Endothelial cell (in vitro differentiated cells): ENCODE data around the gene ABCA10. TPM values are rescaled to one million over a fixed set of nuclear protein-coding genes. Genes with fewer than 3 reads are reported as not detected.

ENCODE experiments used
- DNase-seq: peaks from one replicate; pipeline ENCODE4 v3.0.0; 2021; ENCODE audit warnings: low spot score
- H3K27ac Mint-ChIP-seq: one replicate; pipeline ENCODE4 v1.8.0; 2021; ENCODE audit warnings: mixed read lengths, inconsistent platforms; ENCODE audit not compliant: unreplicated experiment
- H3K27me3 Mint-ChIP-seq: one replicate; pipeline ENCODE4 v1.8.0; 2021; ENCODE audit warnings: mild to moderate bottlenecking, moderate library complexity, mixed read lengths, inconsistent platforms; ENCODE audit not compliant: unreplicated experiment
- H3K36me3 Mint-ChIP-seq: one replicate; pipeline ENCODE4 v1.8.0; 2021; ENCODE audit warnings: mild to moderate bottlenecking, low read depth, mixed read lengths, inconsistent platforms; ENCODE audit not compliant: unreplicated experiment
- H3K4me1 Mint-ChIP-seq: one replicate; pipeline ENCODE4 v1.8.0; 2021; ENCODE audit warnings: mild to moderate bottlenecking, mixed read lengths, inconsistent platforms; ENCODE audit not compliant: unreplicated experiment
- H3K4me3 Mint-ChIP-seq: one replicate; pipeline ENCODE4 v1.8.0; 2021; ENCODE audit warnings: mild to moderate bottlenecking, mixed read lengths, inconsistent platforms; ENCODE audit not compliant: unreplicated experiment
- H3K9me3 Mint-ChIP-seq: one replicate; pipeline ENCODE4 v1.8.0; 2021; ENCODE audit warnings: mixed read lengths, inconsistent platforms; ENCODE audit not compliant: unreplicated experiment
- total RNA-seq: library from RNA; stranded (reverse); fragmentation: NEBNext Ultra II Directional; extraction: Animal tissue kit (Norgen Biotek cat#: 25700); gene quantifications from one replicate; pipeline ENCODE4 v1.2.1, GENCODE V29; 2021; ENCODE audit not compliant: unreplicated experiment
- TF ChIP-seq, protein P1 (sequence below): fragments of 200-600 bp; sonication (generic); IDR thresholded peaks from one replicate; pipeline ENCODE4 v1.5.0; 2021; ENCODE audit warnings: antibody characterized with exemption; ENCODE audit not compliant: unreplicated experiment

The ABCA10 gene
- total RNA-seq, 1 donor from 2014 or later: 0.90 TPM

DNA sequence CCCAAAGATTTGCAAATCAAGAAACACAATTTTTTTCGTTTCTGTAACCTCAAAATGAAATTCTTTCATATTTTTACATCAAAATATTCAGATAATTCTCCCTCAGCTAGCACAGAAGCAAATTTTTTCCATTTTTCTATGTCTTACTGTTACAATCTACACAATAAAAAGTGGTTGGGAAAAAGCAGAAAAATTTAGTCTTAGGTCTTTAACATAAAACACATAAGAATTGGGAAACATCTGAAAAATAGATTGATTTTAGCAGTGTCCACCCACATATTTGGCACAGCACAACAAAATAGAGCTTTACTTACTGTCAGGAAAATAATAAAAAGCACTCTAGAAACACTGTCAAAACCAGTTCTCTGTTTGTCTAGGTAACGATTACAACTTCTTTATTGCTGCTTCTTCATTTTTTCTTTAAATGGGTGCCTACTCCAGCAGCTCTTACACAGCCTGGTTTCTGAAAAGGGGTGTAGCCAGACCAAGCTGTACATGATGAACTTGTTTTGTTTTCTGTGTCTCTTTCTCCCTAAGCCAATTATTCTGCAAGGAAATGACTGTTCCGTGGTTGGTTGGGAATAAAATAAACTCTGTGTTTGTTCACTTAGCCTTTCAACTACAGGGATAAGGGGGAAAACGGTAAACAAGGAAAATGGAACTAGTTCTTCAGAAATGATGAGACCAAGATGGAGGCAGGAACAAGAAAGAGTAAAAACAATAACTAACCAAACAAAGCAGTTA, 87.0 kb downstream of the ABCA10 start, which contains the start of gene ABCA6:
Gene ABCA6, minus strand, starts transcription at position 465 of the 744 bp plus-strand sequence. CDS start 1,192 bp downstream, outside the sequence.
- Mint-ChIP-seq H3K9me3 (no peaks in the 10 kb centered on the region), H3K4me1 (peaks cover 2% of the 10 kb centered on the region), H3K27me3 (peaks cover 2% of the 10 kb centered on the region), H3K4me3 (no peak within 1 kb of the TSS), H3K36me3 (no peaks in the 10 kb centered on the region), H3K27ac (no peak within 1 kb of the TSS)
- DNase-seq: no peak
- TF ChIP-seq, protein P1, sequence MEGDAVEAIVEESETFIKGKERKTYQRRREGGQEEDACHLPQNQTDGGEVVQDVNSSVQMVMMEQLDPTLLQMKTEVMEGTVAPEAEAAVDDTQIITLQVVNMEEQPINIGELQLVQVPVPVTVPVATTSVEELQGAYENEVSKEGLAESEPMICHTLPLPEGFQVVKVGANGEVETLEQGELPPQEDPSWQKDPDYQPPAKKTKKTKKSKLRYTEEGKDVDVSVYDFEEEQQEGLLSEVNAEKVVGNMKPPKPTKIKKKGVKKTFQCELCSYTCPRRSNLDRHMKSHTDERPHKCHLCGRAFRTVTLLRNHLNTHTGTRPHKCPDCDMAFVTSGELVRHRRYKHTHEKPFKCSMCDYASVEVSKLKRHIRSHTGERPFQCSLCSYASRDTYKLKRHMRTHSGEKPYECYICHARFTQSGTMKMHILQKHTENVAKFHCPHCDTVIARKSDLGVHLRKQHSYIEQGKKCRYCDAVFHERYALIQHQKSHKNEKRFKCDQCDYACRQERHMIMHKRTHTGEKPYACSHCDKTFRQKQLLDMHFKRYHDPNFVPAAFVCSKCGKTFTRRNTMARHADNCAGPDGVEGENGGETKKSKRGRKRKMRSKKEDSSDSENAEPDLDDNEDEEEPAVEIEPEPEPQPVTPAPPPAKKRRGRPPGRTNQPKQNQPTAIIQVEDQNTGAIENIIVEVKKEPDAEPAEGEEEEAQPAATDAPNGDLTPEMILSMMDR: no peak

DNA sequence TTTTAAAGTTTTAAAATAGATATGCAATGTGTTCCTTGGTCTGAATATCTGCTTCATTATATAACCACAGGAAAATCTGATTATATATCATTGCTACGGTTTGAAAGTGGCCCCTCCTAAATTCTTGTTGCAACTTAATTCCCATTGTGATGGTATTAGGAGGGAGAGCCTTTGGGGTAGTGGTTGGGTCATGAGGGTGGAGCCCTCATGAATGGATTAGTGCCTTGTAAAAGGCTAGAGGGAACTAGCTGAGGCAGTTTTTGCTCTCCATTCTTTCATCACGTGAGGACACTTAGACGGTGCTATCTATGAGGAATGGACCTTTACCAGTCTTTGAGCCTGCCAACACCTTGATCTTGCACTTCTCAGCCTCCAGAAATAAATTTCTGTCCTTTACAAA, 94.5 kb downstream of the ABCA10 start:
- no peaks in the 10 kb centered on the region for H3K36me3 Mint-ChIP-seq
- H3K4me1 Mint-ChIP-seq: no peaks in the 10 kb centered on the region
- TF ChIP-seq, protein P1: no peak
- no peak overlapping the region for H3K27ac Mint-ChIP-seq
- no peaks in the 10 kb centered on the region for H3K9me3 Mint-ChIP-seq
- no peak overlapping the region for H3K4me3 Mint-ChIP-seq
- H3K27me3 Mint-ChIP-seq: no peaks in the 10 kb centered on the region
- no peak for DNase-seq

DNA sequence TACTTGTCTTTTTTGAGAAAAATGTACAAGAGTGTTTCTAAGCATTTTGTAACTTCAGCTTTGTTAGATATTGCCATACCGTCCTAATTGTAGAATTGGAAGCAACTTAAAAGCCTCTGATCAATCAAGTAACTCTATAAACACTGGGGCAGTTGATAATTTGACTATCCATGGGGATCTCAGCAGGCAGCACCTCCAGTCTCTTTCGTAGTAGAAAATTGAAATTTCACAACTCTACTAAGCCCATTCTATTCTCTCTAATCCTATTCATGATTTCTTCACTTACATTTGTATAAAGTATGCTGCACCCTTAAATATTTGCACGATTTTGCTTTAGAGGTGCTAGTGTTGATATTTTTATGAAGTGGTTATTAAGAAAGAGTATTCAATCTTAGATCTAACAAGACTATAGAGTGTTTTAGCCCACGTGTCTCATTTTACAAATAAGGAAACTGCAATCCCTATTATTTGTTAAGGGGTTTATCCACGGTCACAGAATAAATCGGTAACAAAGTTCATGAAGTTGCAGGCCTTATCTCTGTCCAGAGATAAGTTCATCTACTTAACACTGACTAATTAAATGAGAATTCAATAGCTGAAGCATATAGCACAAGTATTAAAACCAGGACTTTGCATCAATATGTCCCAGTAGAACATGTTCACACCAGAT, 97.9 kb downstream of the ABCA10 start:
- TF ChIP-seq, protein P1: no peak
- no peaks in the 10 kb centered on the region for H3K4me1 Mint-ChIP-seq
- H3K9me3 Mint-ChIP-seq: no peaks in the 10 kb centered on the region
- H3K27me3 Mint-ChIP-seq: no peaks in the 10 kb centered on the region
- H3K27ac Mint-ChIP-seq: no peak overlapping the region
- no peaks in the 10 kb centered on the region for H3K36me3 Mint-ChIP-seq
- no peak overlapping the region for H3K4me3 Mint-ChIP-seq
- no peak for DNase-seq

DNA sequence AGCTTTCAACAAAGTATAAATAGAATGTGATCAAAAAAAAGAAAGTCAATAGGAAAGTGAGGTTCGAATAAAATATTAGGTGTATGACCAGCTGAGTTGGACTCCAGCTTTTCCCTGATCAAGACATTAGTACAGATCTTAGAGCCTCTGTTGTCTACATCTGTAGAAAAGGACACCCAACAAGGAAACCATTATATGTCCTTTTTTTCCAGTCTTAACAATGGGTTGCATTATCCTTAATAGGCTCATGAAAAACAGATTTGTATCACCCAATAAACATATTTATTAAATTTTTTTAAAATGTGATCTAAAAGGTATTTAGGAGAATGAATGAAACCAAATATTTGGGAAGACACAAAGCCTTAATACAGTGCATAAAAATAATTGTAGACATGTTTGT, 105.0 kb downstream of the ABCA10 start:
- Mint-ChIP-seq H3K27me3 (no peaks in the 10 kb centered on the region), H3K9me3 (no peaks in the 10 kb centered on the region)

More for the DNA sequence above, 105.0 kb downstream of the ABCA10 start:
- TF ChIP-seq, protein P1: no peak
- H3K36me3 Mint-ChIP-seq: no peaks in the 10 kb centered on the region
- no peak overlapping the region for H3K27ac Mint-ChIP-seq
- no peak for DNase-seq
- H3K4me3 Mint-ChIP-seq: no peak overlapping the region
- no peaks in the 10 kb centered on the region for H3K4me1 Mint-ChIP-seq
